Smooth muscle cell (in vitro differentiated cells): ENCODE data around the gene IL16. TPM values are rescaled to one million over a fixed set of nuclear protein-coding genes. Genes with fewer than 3 reads are reported as not detected.

Source experiments
- DNase-seq: peaks from one replicate; lab custom pipeline; 2025; ENCODE audit not compliant: unreplicated experiment; lab: John Stamatoyannopoulos, UW
- H2AFZ ChIP-seq: fragments of 200-600 bp; sonication (generic); 2 replicates; pipeline ENCODE4 v1.6.0; 2016; ENCODE audit warnings: antibody characterized with exemption, low read depth, mild to moderate bottlenecking
- H3F3A ChIP-seq: fragments of 200-600 bp; sonication (generic); 2 replicates; pipeline ENCODE4 v1.6.0; 2017; ENCODE audit warnings: antibody characterized with exemption, low read depth
- H3K27ac ChIP-seq: fragments of 200-600 bp; sonication (generic); 2 replicates; pipeline ENCODE4 v1.5.1; 2016; ENCODE audit warnings: low read depth, mild to moderate bottlenecking
- H3K27me3 ChIP-seq: fragments of 200-600 bp; sonication (generic); 2 replicates; pipeline ENCODE4 v1.6.1; 2016; ENCODE audit warnings: low read depth, mild to moderate bottlenecking
- H3K36me3 ChIP-seq: fragments of 200-600 bp; sonication (generic); 2 replicates; pipeline ENCODE4 v1.5.1; 2016; ENCODE audit warnings: low read depth
- H3K4me1 ChIP-seq: fragments of 200-600 bp; sonication (generic); 2 replicates; pipeline ENCODE4 v1.5.1; 2016; ENCODE audit warnings: low read depth
- H3K4me2 ChIP-seq: fragments of 200-600 bp; sonication (generic); 2 replicates; pipeline ENCODE4 v1.6.0; 2016; ENCODE audit warnings: mild to moderate bottlenecking
- H3K4me3 ChIP-seq: fragments of 200-600 bp; sonication (generic); 2 replicates; pipeline ENCODE4 v1.5.1; 2016; ENCODE audit warnings: mild to moderate bottlenecking
- H3K79me2 ChIP-seq: fragments of 200-600 bp; sonication (generic); 2 replicates; pipeline ENCODE4 v1.6.0; 2016; ENCODE audit warnings: low read depth, mild to moderate bottlenecking
- H3K9ac ChIP-seq: fragments of 200-600 bp; sonication (generic); 2 replicates; pipeline ENCODE4 v1.6.0; 2016; ENCODE audit warnings: low read depth
- H3K9me3 ChIP-seq: fragments of 200-600 bp; sonication (generic); replicated peaks from 2 replicates; pipeline ENCODE4 v1.5.1; 2016; ENCODE audit warnings: low read depth
- H4K20me1 ChIP-seq: fragments of 200-600 bp; sonication (generic); 2 replicates; pipeline ENCODE4 v1.6.0; 2016; ENCODE audit warnings: low read depth
- WGBS: methylation state at CpG from one replicate; pipeline ENCODE4 v1.1.7; 2016; ENCODE audit warnings: low lambda C conversion rate; 5-methylcytosine and 5-hydroxymethylcytosine counted together
- polyA plus RNA-seq: library from polyadenylated mRNA; unstranded; fragments of >200 nt; fragmentation: Nextera tagmentation; extraction: Ambion mirVana; gene quantifications from 2 replicates; pipeline ENCODE4 v1.2.1, GENCODE V29; 2016
- total RNA-seq: library from RNA; depleted of rRNA; stranded (reverse); fragments of >200 nt; gene quantifications from 2 replicates; pipeline ENCODE4 v1.2.3, GENCODE V29; 2014
- TF ChIP-seq, protein P1 (sequence below): fragments of 200-600 bp; sonication (generic); IDR thresholded peaks from 2 replicates; pipeline ENCODE4 v1.5.1; 2017; ENCODE audit warnings: borderline replicate concordance, mild to moderate bottlenecking, antibody characterized with exemption; ENCODE audit not compliant: insufficient read depth, poor library complexity, severe bottlenecking

The IL16 gene
- total and polyA plus RNA-seq, 2 experiments from 2014 or later = 1.3 to 1.4 TPM

DNA sequence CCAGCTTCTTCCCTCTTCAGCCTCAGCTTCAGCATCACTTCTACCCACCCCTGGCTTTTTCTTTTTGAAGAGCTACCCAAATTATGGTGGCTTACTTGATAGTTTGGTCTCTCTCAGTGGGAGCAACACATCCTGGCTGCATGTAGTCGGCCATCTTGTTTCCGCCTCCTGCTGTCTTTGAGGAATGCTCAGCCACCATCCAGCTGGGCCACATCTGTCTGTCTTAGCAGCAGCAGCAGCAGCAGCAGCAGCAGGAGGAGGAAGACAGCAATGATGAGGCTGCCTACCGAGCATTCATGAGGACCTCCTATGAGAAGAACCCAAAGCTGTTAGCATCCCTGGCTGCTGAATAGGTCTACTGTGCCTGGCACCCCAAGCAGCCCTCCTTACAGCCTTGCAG is 19.7 kb downstream of the IL16 start:
- Histone ChIP-seq H3K4me2 (no peak overlapping the region), H3K36me3 (no peaks in the 10 kb centered on the region), H3K9ac (no peak overlapping the region), H3F3A (no peaks in the 10 kb centered on the region), H2AFZ (no peak overlapping the region), H3K4me3 (no peak overlapping the region), H3K79me2 (no peaks in the 10 kb centered on the region), H3K4me1 (no peaks in the 10 kb centered on the region), H3K27me3 (no peaks in the 10 kb centered on the region), H4K20me1 (no peaks in the 10 kb centered on the region), H3K9me3 (peaks cover 7% of the 10 kb centered on the region), H3K27ac (no peak overlapping the region)
- WGBS = 85% methylated on average over 3 of the region's 3 CpGs
- TF ChIP-seq, protein P1, sequence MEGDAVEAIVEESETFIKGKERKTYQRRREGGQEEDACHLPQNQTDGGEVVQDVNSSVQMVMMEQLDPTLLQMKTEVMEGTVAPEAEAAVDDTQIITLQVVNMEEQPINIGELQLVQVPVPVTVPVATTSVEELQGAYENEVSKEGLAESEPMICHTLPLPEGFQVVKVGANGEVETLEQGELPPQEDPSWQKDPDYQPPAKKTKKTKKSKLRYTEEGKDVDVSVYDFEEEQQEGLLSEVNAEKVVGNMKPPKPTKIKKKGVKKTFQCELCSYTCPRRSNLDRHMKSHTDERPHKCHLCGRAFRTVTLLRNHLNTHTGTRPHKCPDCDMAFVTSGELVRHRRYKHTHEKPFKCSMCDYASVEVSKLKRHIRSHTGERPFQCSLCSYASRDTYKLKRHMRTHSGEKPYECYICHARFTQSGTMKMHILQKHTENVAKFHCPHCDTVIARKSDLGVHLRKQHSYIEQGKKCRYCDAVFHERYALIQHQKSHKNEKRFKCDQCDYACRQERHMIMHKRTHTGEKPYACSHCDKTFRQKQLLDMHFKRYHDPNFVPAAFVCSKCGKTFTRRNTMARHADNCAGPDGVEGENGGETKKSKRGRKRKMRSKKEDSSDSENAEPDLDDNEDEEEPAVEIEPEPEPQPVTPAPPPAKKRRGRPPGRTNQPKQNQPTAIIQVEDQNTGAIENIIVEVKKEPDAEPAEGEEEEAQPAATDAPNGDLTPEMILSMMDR = no peak
- no peak for DNase-seq

DNA sequence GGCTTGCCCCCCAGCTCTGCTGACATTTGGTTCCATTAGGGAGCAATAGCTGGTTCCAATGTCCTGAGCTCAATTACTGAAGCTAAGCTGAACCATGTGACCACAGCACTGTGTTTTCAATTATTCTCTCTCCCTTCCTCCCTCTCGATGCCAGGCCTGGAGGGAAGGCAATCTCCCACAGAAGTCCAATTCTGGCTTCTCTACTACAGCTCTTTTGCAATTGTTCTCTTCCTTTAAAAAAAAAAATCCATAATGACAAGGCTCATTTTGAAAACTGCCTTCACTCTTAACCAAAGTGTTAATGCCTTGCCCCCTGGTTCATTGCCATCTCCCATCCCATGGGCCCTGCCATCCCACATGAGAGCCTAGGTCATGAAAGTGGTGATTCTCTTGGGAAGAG is 24.8 kb downstream of the IL16 start:
- no peaks in the 10 kb centered on the region for H3K4me1 ChIP-seq
- H3K4me3 ChIP-seq = no peak overlapping the region
- DNase-seq = no peak
- H3K4me2 ChIP-seq = no peak overlapping the region
- no peaks in the 10 kb centered on the region for H3K79me2 ChIP-seq
- H3K9me3 ChIP-seq = no peaks in the 10 kb centered on the region
- 60% methylated on average over 1 of the region's 1 CpG for WGBS
- no peaks in the 10 kb centered on the region for H3K36me3 ChIP-seq
- TF ChIP-seq, protein P1 = no peak
- H3K27me3 ChIP-seq = no peaks in the 10 kb centered on the region
- H2AFZ ChIP-seq = no peak overlapping the region
- H4K20me1 ChIP-seq = no peaks in the 10 kb centered on the region
- no peaks in the 10 kb centered on the region for H3F3A ChIP-seq
- no peak overlapping the region for H3K9ac ChIP-seq
- H3K27ac ChIP-seq = no peak overlapping the region

DNA sequence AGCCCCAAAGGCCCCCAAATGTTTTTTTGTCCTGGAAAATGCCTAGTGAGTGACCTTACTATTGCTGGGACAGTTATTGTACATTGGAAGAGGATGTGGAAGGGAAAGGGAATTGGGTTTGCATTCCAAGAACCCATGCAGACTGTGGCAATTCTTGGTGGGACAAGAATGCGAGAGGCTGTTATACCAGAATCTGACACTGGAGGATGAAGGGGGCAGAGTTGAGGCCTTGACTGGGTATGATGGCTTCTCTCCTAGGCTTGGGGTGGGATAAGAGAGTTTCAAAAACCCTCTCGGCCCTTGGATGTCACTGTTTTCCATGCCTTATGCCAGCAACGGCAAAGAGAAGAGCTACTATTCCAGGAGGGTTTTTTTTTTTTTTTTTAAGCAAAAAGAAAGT is 25.3 kb downstream of the IL16 start:
- H3K4me3 ChIP-seq = no peak overlapping the region
- H3K79me2 ChIP-seq = no peaks in the 10 kb centered on the region
- H3K9me3 ChIP-seq = no peaks in the 10 kb centered on the region
- no peaks in the 10 kb centered on the region for H4K20me1 ChIP-seq
- H3K27me3 ChIP-seq = no peaks in the 10 kb centered on the region
- no peaks in the 10 kb centered on the region for H3K4me1 ChIP-seq
- H3K27ac ChIP-seq = no peak overlapping the region
- no peak overlapping the region for H2AFZ ChIP-seq
- H3F3A ChIP-seq = no peaks in the 10 kb centered on the region
- H3K4me2 ChIP-seq = no peak overlapping the region
- H3K9ac ChIP-seq = no peak overlapping the region
- TF ChIP-seq, protein P1 = no peak
- WGBS = 87% methylated on average over 3 of the region's 3 CpGs
- H3K36me3 ChIP-seq = no peaks in the 10 kb centered on the region
- DNase-seq = no peak

DNA sequence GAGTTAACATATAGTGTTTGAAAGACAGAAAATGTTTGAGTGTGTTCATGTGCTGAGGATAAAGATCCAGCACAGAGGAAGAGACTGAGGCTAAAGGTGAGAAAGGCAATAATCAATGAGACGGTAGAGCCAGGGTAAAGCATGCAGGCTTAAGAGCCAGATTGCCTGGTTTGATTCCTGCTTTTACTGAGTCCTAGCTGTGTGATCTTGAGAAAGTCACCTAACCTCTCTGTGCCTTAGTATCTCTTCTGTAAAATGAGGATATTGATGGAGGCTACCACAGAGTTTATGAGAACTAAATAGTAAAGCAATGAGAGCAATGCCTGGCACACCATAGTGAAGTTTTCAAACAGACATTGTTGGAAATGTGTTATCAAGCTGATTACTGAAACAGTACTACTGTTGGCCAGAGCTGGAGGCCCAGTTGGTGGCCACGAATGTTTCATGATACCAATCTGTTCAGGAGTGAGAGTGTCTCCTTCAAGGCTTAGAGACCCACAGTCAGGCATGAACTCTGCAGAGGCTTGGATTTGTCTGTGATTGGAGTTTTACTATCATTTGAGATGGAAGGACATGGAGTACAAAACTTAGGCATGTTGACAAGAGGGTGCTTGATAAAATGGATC is 26.8 kb downstream of the IL16 start:
- Histone ChIP-seq H3K27me3 (peaks cover 6% of the 10 kb centered on the region), H3K27ac (no peak overlapping the region), H3K9me3 (no peaks in the 10 kb centered on the region), H3K4me3 (no peak overlapping the region), H3K4me2 (no peak overlapping the region), H3K79me2 (no peaks in the 10 kb centered on the region), H2AFZ (no peak overlapping the region), H3K4me1 (no peaks in the 10 kb centered on the region), H3F3A (no peaks in the 10 kb centered on the region), H3K9ac (no peak overlapping the region), H3K36me3 (no peaks in the 10 kb centered on the region), H4K20me1 (no peaks in the 10 kb centered on the region)
- WGBS = 83% methylated on average over 2 of the region's 2 CpGs
- DNase-seq = no peak
- TF ChIP-seq, protein P1 = no peak
